ENCODE data around the gene AP3D1.
A peak's percentile ranks its signal among the peaks of the same experiment; 100 is the strongest.

The AP3D1 gene

GRCh38 chr19:2171349-2172145, 20.2 kb upstream of the AP3D1 start:
- Mint-ChIP-seq H3K9me3 (no peaks in the 10 kb centered on the region), H3K4me3 (peak overlapping the region; percentile 49), H3K4me1 (ENCODE audit: low read depth) (peaks cover 83% of the 10 kb centered on the region), H3K27me3 (no peaks in the 10 kb centered on the region), H3K36me3 (ENCODE audit: low read depth) (peaks cover 67% of the 10 kb centered on the region), H3K27ac (peak overlapping the region; percentile 81)
- DNase-seq: peak; percentile 83

GRCh38 chr19:2170987-2171348, 19.6 kb upstream of the AP3D1 start:
- Mint-ChIP-seq H3K36me3 (ENCODE audit: low read depth) (peaks cover 63% of the 10 kb centered on the region), H3K9me3 (no peaks in the 10 kb centered on the region), H3K27ac (peak overlapping the region; percentile 81), H3K4me3 (peak overlapping the region; percentile 49), H3K27me3 (no peaks in the 10 kb centered on the region), H3K4me1 (ENCODE audit: low read depth) (peaks cover 79% of the 10 kb centered on the region)
- DNase-seq: no peak

GRCh38 chr19:2170219-2170618, 18.9 kb upstream of the AP3D1 start:
- DNase-seq: no peak
- Mint-ChIP-seq H3K9me3 (no peaks in the 10 kb centered on the region), H3K27me3 (no peaks in the 10 kb centered on the region), H3K27ac (peak overlapping the region; percentile 35), H3K36me3 (ENCODE audit: low read depth) (peaks cover 65% of the 10 kb centered on the region), H3K4me1 (ENCODE audit: low read depth) (peaks cover 80% of the 10 kb centered on the region), H3K4me3 (no peak overlapping the region)

GRCh38 chr19:2168619-2169424, 17.5 kb upstream of the AP3D1 start:
- Mint-ChIP-seq H3K27ac (peak overlapping the region; percentile 93), H3K36me3 (ENCODE audit: low read depth) (peaks cover 60% of the 10 kb centered on the region), H3K9me3 (no peaks in the 10 kb centered on the region), H3K4me3 (peak overlapping the region; percentile 70), H3K4me1 (ENCODE audit: low read depth) (peaks cover 74% of the 10 kb centered on the region), H3K27me3 (no peaks in the 10 kb centered on the region)
- DNase-seq: peak; percentile 82

GRCh38 chr19:2167896-2168618, 16.7 kb upstream of the AP3D1 start:
- no peaks in the 10 kb centered on the region for H3K9me3 Mint-ChIP-seq
- DNase-seq: no peak
- H3K4me1 Mint-ChIP-seq (ENCODE audit: low read depth): peaks cover 66% of the 10 kb centered on the region
- H3K27me3 Mint-ChIP-seq: no peaks in the 10 kb centered on the region
- peak overlapping the region; percentile 93 for H3K27ac Mint-ChIP-seq
- H3K36me3 Mint-ChIP-seq (ENCODE audit: low read depth): peaks cover 53% of the 10 kb centered on the region
- H3K4me3 Mint-ChIP-seq: peak overlapping the region; percentile 70

- H3K4me3 Mint-ChIP-seq: peak overlapping the region; percentile 70
- DNase-seq: no peak
- no peaks in the 10 kb centered on the region for H3K9me3 Mint-ChIP-seq
- no peaks in the 10 kb centered on the region for H3K27me3 Mint-ChIP-seq
- peaks cover 60% of the 10 kb centered on the region for H3K4me1 Mint-ChIP-seq (ENCODE audit: low read depth)
- peak overlapping the region; percentile 69 for H3K27ac Mint-ChIP-seq
- peaks cover 48% of the 10 kb centered on the region for H3K36me3 Mint-ChIP-seq (ENCODE audit: low read depth)
Observed at GRCh38 chr19:2166741-2167738, 15.7 kb upstream of the AP3D1 start.

GRCh38 chr19:2164020-2164998, 12.9 kb upstream of the AP3D1 start:
- no peak for DNase-seq
- Mint-ChIP-seq H3K27me3 (no peaks in the 10 kb centered on the region), H3K4me1 (ENCODE audit: low read depth) (peaks cover 33% of the 10 kb centered on the region), H3K9me3 (no peaks in the 10 kb centered on the region), H3K4me3 (peak overlapping the region; percentile 95), H3K27ac (peak overlapping the region; percentile 96), H3K36me3 (ENCODE audit: low read depth) (peaks cover 32% of the 10 kb centered on the region)

GRCh38 chr19:2160379-2160778, 9.0 kb upstream of the AP3D1 start:
- DNase-seq: no peak
- H3K4me3 Mint-ChIP-seq: no peak overlapping the region
- H3K9me3 Mint-ChIP-seq: no peaks in the 10 kb centered on the region
- peaks cover 5% of the 10 kb centered on the region for H3K36me3 Mint-ChIP-seq (ENCODE audit: low read depth)
- no peaks in the 10 kb centered on the region for H3K27me3 Mint-ChIP-seq
- H3K27ac Mint-ChIP-seq: no peak overlapping the region
- peaks cover 5% of the 10 kb centered on the region for H3K4me1 Mint-ChIP-seq (ENCODE audit: low read depth)

GRCh38 chr19:2157452-2157851, 6.1 kb upstream of the AP3D1 start:
- H3K4me3 Mint-ChIP-seq: no peak overlapping the region
- DNase-seq: no peak
- no peaks in the 10 kb centered on the region for H3K27me3 Mint-ChIP-seq
- no peaks in the 10 kb centered on the region for H3K9me3 Mint-ChIP-seq
- peaks cover 4% of the 10 kb centered on the region for H3K4me1 Mint-ChIP-seq (ENCODE audit: low read depth)
- no peaks in the 10 kb centered on the region for H3K36me3 Mint-ChIP-seq (ENCODE audit: low read depth)
- H3K27ac Mint-ChIP-seq: no peak overlapping the region

GRCh38 chr19:2154587-2155075, 3.3 kb upstream of the AP3D1 start:
- no peak overlapping the region for H3K4me3 Mint-ChIP-seq
- H3K27me3 Mint-ChIP-seq: no peaks in the 10 kb centered on the region
- peaks cover 9% of the 10 kb centered on the region for H3K36me3 Mint-ChIP-seq (ENCODE audit: low read depth)
- peaks cover 20% of the 10 kb centered on the region for H3K4me1 Mint-ChIP-seq (ENCODE audit: low read depth)
- no peak overlapping the region for H3K27ac Mint-ChIP-seq
- DNase-seq: no peak
- no peaks in the 10 kb centered on the region for H3K9me3 Mint-ChIP-seq

GRCh38 chr19:2150794-2151338, 500 bp downstream of the AP3D1 start:
- H3K4me3 Mint-ChIP-seq: peak overlapping the region; percentile 86
- no peak for DNase-seq
- peak overlapping the region; percentile 79 for H3K27ac Mint-ChIP-seq
- peaks cover 50% of the 10 kb centered on the region for H3K4me1 Mint-ChIP-seq (ENCODE audit: low read depth)
- peaks cover 37% of the 10 kb centered on the region for H3K36me3 Mint-ChIP-seq (ENCODE audit: low read depth)
- H3K9me3 Mint-ChIP-seq: no peaks in the 10 kb centered on the region
- no peaks in the 10 kb centered on the region for H3K27me3 Mint-ChIP-seq

GRCh38 chr19:2149980-2150793, 1.2 kb downstream of the AP3D1 start:
- peak overlapping the region; percentile 86 for H3K4me3 Mint-ChIP-seq
- no peak for DNase-seq
- peak overlapping the region; percentile 90 for H3K27ac Mint-ChIP-seq
- no peaks in the 10 kb centered on the region for H3K27me3 Mint-ChIP-seq
- H3K36me3 Mint-ChIP-seq (ENCODE audit: low read depth): peaks cover 44% of the 10 kb centered on the region
- H3K4me1 Mint-ChIP-seq (ENCODE audit: low read depth): peaks cover 57% of the 10 kb centered on the region
- no peaks in the 10 kb centered on the region for H3K9me3 Mint-ChIP-seq
